Keratinocyte (primary cell): Measurements from ENCODE around the gene SCP2. TPM values are rescaled to one million over a fixed set of nuclear protein-coding genes. Genes with fewer than 3 reads are reported as not detected.

Source experiments
- DNase-seq: peaks from one replicate; pipeline ENCODE4 v3.0.0-alpha.2; 2011; ENCODE audit warnings: low read depth, missing footprints, low spot score
- FAIRE-seq: peaks from 2 replicates; lab custom pipeline; 2011; peaks lifted over from hg19 to GRCh38; lab: Jason Lieb, UNC
- H2AFZ ChIP-seq: 2 replicates; pipeline ENCODE4 v1.6.0; 2012; ENCODE audit warnings: low read length, control low read depth, inconsistent platforms; ENCODE audit not compliant: control insufficient read depth
- H3K27ac ChIP-seq: 2 replicates; pipeline ENCODE4 v1.5.1; 2011; ENCODE audit warnings: low read length; ENCODE audit not compliant: control insufficient read depth, insufficient read depth
- H3K27me3 ChIP-seq: 3 replicates; pipeline ENCODE4 v1.6.0; 2011; ENCODE audit warnings: low read length; ENCODE audit not compliant: control insufficient read depth, insufficient read depth; ENCODE audit errors: extremely low read depth
- H3K36me3 ChIP-seq, 2 experiments: 2 replicates in 1 of 2; 3 replicates in 1 of 2; pipeline ENCODE4 v1.5.1; 2011; ENCODE audit warnings: low read length in 2 of 2, mild to moderate bottlenecking in 1 of 2; ENCODE audit not compliant: control insufficient read depth in 2 of 2, insufficient read depth in 2 of 2; ENCODE audit errors: extremely low read depth in 1 of 2
- H3K4me1 ChIP-seq: 3 replicates; pipeline ENCODE4 v1.5.1; 2011; ENCODE audit warnings: low read length; ENCODE audit not compliant: control insufficient read depth, insufficient read depth; ENCODE audit errors: extremely low read depth
- H3K4me2 ChIP-seq: 3 replicates; pipeline ENCODE4 v1.6.0; 2011; ENCODE audit warnings: low read depth, low read length; ENCODE audit not compliant: control insufficient read depth, insufficient read depth; ENCODE audit errors: extremely low read depth
- H3K4me3 ChIP-seq, 3 experiments: fragments of 200-600 bp in 1 of 3; sonication (generic) in 1 of 3; 2 replicates in 2 of 3; 3 replicates in 1 of 3; pipeline ENCODE4 v1.5.1; 2011 to 2016; ENCODE audit warnings: low read length in 3 of 3, mild to moderate bottlenecking in 3 of 3, control low read depth in 2 of 3, inconsistent platforms in 1 of 3, low read depth in 1 of 3, mixed read lengths in 1 of 3, mixed run types in 1 of 3, moderate library complexity in 1 of 3; ENCODE audit not compliant: control insufficient read depth in 2 of 3, insufficient read depth in 2 of 3; ENCODE audit errors: extremely low read depth in 1 of 3
- H3K79me2 ChIP-seq: 2 replicates; pipeline ENCODE4 v1.6.0; 2012; ENCODE audit warnings: low read length; ENCODE audit not compliant: control insufficient read depth, insufficient read depth
- H3K9ac ChIP-seq: 3 replicates; pipeline ENCODE4 v1.6.0; 2011; ENCODE audit warnings: low read length; ENCODE audit not compliant: control insufficient read depth, insufficient read depth; ENCODE audit errors: extremely low read depth
- H3K9me1 ChIP-seq: 3 replicates; pipeline ENCODE4 v1.6.0; 2011; ENCODE audit warnings: low read length; ENCODE audit not compliant: control insufficient read depth, insufficient read depth; ENCODE audit errors: extremely low read depth
- H3K9me3 ChIP-seq: 2 replicates; pipeline ENCODE4 v1.5.1; 2012; ENCODE audit warnings: low read depth, low read length; ENCODE audit not compliant: control insufficient read depth
- H4K20me1 ChIP-seq: 3 replicates; pipeline ENCODE4 v1.6.0; 2011; ENCODE audit warnings: low read length; ENCODE audit not compliant: control insufficient read depth, insufficient read depth; ENCODE audit errors: extremely low read depth
- CTCF ChIP-seq, 3 experiments: IDR thresholded peaks in 1 of 3; conservative IDR thresholded peaks in 1 of 3; optimal IDR thresholded peaks in 1 of 3; 2 replicates in 2 of 3; 3 replicates in 1 of 3; pipeline versions ENCODE3 to v1.5.1; 2011; ENCODE audit warnings: low read length in 3 of 3, mild to moderate bottlenecking in 3 of 3, moderate library complexity in 2 of 3, control low read depth in 1 of 3, inconsistent platforms in 1 of 3; ENCODE audit not compliant: insufficient read depth in 2 of 3; ENCODE audit errors: extremely low read depth in 1 of 3
- EZH2 ChIP-seq: IDR thresholded peaks from one replicate; pipeline ENCODE4 v1.6.1; 2012; ENCODE audit warnings: inconsistent platforms, mild to moderate bottlenecking, low read length, moderate library complexity
- dilution Hi-C: fragments of 300-500 bp; cut with MboI; formaldehyde crosslinking; loops from one replicate; pipeline ENCODE4 v1.7.0; 2020; ENCODE audit warnings: low sequenced_read_pairs; ENCODE audit not compliant: extremely low pct_ligation_motif_present
- polyA plus RNA-seq, 5 experiments: library from polyadenylated mRNA; depleted of rRNA in 3 of 5; stranded (reverse) in 3 of 5; stranded (forward) in 1 of 5; unstranded in 1 of 5; fragments of >200 nt; gene quantifications; 1 replicate in 1 of 5; 2 replicates in 3 of 5; 3 replicates in 1 of 5; pipeline versions ENCODE4 v1.2.1 to v1.2.3, GENCODE V29; 2011 to 2012; ENCODE audit warnings: missing spikeins in 2 of 5, low read depth in 1 of 5, low replicate concordance in 1 of 5

SCP2 gene
- polyA plus RNA-seq, 1 donor (not counting 4 experiments of a cell fraction or from before 2014, with no cell fraction given) = 116 TPM

DNA sequence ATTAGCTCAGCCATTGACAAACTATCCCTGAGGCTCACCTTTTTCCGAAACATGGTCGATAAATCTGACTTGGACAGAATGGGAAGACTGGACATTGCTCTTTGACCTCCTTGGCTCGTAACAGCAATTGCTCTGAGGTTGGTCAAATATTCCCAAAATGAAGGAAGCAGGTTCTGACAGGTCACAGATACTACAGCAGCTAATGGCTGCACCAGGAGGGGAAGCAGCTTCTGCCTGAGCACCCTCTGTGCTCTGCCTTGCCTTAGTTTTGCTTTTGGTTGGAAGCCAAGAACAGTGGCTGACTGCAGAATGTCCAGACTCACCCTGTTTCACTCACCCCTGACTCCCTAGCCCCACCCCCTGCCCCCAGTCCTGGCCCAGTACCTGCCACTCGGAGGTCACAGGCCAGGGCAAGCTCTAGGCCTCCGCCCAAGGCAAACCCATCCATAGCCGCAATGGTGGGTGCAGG lies 20.9 kb upstream of the SCP2 start:
- H4K20me1 ChIP-seq = no peaks in the 10 kb centered on the region
- H3K79me2 ChIP-seq = no peaks in the 10 kb centered on the region
- H3K9me1 ChIP-seq = peaks cover 2% of the 10 kb centered on the region
- no peak overlapping the region for H2AFZ ChIP-seq
- H3K4me3 ChIP-seq = no peak overlapping the region
- TF ChIP-seq EZH2 (no peak), CTCF (optimal IDR thresholded peaks at IDR 0.05 in 1 of 3, IDR thresholded peaks at IDR 0.05 in 1 of 3, conservative IDR thresholded peaks at IDR 0.05 in 1 of 3; ENCODE audit: extremely low read depth in 1 of 3, insufficient read depth in 2 of 3, low read length in 3 of 3) (no peak)
- H3K9me3 ChIP-seq = no peaks in the 10 kb centered on the region
- dilution Hi-C loops = no loop called here
- DNase-seq (no peak), FAIRE-seq (no peak)
- peaks cover 1 to 6% of the 10 kb centered on the region in 2 experiments for H3K36me3 ChIP-seq
- no peaks in the 10 kb centered on the region for H3K27me3 ChIP-seq
- H3K4me2 ChIP-seq = no peak overlapping the region
- H3K27ac ChIP-seq = no peak overlapping the region
- no peak overlapping the region for H3K9ac ChIP-seq
- peaks cover 6% of the 10 kb centered on the region for H3K4me1 ChIP-seq

- no peak for TF ChIP-seq EZH2
- no peak for TF ChIP-seq CTCF (optimal IDR thresholded peaks at IDR 0.05 in 1 of 3, IDR thresholded peaks at IDR 0.05 in 1 of 3, conservative IDR thresholded peaks at IDR 0.05 in 1 of 3; ENCODE audit: extremely low read depth in 1 of 3, insufficient read depth in 2 of 3, low read length in 3 of 3)
- DNase-seq = no peak
Observed at GRCh38 chr1:52907068-52907811, 19.8 kb upstream of the SCP2 start.

More at GRCh38 chr1:52907068-52907811, 19.8 kb upstream of the SCP2 start:
- no peaks in the 10 kb centered on the region for H3K9me3 ChIP-seq
- no peak overlapping the region for H2AFZ ChIP-seq
- H3K36me3 ChIP-seq = peaks cover 1 to 6% of the 10 kb centered on the region in 2 experiments
- no peak for FAIRE-seq
- dilution Hi-C loops = no loop called here
- no peak overlapping the region for H3K9ac ChIP-seq
- H3K4me1 ChIP-seq = peaks cover 6% of the 10 kb centered on the region
- H3K9me1 ChIP-seq = peaks cover 2% of the 10 kb centered on the region
- no peaks in the 10 kb centered on the region for H4K20me1 ChIP-seq
- H3K27ac ChIP-seq = no peak overlapping the region
- H3K4me2 ChIP-seq = no peak overlapping the region
- H3K4me3 ChIP-seq = no peak overlapping the region
- H3K79me2 ChIP-seq = no peaks in the 10 kb centered on the region
- no peaks in the 10 kb centered on the region for H3K27me3 ChIP-seq
